ENCODE results near the gene ALOX15B. TPM values are rescaled to one million over a fixed set of nuclear protein-coding genes. Genes with fewer than 3 reads are reported as not detected.

The ALOX15B gene
- total and polyA plus RNA-seq, 2 of the 13 experiments (the other 11 are each of a cell fraction or from before 2014, with no cell fraction given) = not detected

DNA sequence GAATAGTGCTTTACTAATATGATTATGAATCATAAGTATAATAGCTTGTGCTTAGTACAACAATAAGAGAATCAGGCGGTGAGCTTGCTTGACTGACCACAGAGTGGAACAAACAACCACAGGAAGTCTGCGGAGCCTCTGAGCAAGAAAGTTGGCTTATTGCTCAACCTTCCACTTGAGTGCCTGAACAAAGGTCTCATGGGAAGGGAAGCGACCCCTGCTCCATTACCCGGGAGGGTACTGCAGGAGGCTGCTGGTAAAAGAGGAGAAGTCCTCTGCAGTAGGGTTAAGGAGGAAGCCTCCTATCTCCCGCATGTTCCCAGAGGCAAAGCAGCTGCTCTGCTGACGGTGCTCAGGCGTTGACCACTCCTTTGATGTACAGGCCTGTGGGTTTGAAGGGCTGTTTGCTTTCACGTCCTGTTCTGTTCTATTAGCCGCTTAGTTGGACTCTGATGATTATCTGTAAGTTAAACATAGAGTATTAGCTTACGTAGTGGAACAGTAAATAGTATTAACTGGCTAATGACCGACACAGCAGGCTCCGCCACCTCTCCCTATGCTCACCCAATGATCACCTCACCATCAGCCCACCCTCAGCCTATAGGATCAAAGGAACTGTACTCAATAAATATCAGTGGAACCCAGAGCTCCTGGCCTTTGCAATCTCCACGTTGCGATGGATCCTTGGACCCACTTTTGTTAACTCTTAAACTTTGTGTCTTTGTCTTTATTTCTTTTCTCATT, 17.5 kb downstream of the ALOX15B start (continued):
- TF ChIP-seq ISL2 (CRISPR knock-in tag; IDR thresholded peaks at IDR 0.05) = peak; percentile 90; the same call in 1 of the 2 replicates
- TF ChIP-seq ZBTB49 (CRISPR knock-in tag; IDR thresholded peaks at IDR 0.05; ENCODE audit: borderline replicate concordance) = no peak
- TF ChIP-seq POLR2AphosphoS2 (IDR thresholded peaks at IDR 0.05; ENCODE audit: low read depth, low read length) = peak; percentile 79; the same call in 1 of the 2 replicates
- TF ChIP-seq RAD51 (IDR thresholded peaks at IDR 0.05; ENCODE audit: borderline replicate concordance) = no peak
- TF ChIP-seq, protein P1, sequence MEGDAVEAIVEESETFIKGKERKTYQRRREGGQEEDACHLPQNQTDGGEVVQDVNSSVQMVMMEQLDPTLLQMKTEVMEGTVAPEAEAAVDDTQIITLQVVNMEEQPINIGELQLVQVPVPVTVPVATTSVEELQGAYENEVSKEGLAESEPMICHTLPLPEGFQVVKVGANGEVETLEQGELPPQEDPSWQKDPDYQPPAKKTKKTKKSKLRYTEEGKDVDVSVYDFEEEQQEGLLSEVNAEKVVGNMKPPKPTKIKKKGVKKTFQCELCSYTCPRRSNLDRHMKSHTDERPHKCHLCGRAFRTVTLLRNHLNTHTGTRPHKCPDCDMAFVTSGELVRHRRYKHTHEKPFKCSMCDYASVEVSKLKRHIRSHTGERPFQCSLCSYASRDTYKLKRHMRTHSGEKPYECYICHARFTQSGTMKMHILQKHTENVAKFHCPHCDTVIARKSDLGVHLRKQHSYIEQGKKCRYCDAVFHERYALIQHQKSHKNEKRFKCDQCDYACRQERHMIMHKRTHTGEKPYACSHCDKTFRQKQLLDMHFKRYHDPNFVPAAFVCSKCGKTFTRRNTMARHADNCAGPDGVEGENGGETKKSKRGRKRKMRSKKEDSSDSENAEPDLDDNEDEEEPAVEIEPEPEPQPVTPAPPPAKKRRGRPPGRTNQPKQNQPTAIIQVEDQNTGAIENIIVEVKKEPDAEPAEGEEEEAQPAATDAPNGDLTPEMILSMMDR (CRISPR knock-in tag; IDR thresholded peaks at IDR 0.05) = no peak
- peak; percentile 66 for TF ChIP-seq TBL1XR1 (IDR thresholded peaks at IDR 0.05; ENCODE audit: borderline replicate concordance, low read length, partially characterized antibody)
- TF ChIP-seq IRF2 (CRISPR knock-in tag; IDR thresholded peaks at IDR 0.05) = 0 out of 2 replicates have a peak, but pooled peaks have one; percentile 20
- TF ChIP-seq ZNF12 (CRISPR knock-in tag; IDR thresholded peaks at IDR 0.05) = 0 out of 2 replicates have a peak, but pooled peaks have one; percentile 16
- peak; percentile 63; the same call in 1 of the 2 replicates for TF ChIP-seq ZNF788 (CRISPR knock-in tag; IDR thresholded peaks at IDR 0.05; ENCODE audit: borderline replicate concordance)
- TF ChIP-seq FOSL2 (CRISPR knock-in tag; IDR thresholded peaks at IDR 0.05) = peak; percentile 66
- TF ChIP-seq ZNF512B (CRISPR knock-in tag; IDR thresholded peaks at IDR 0.05; ENCODE audit: borderline replicate concordance) = no peak
- peak; percentile 67; the same call in 1 of the 2 replicates for TF ChIP-seq MEIS2 (CRISPR knock-in tag; IDR thresholded peaks at IDR 0.05)
- peak; percentile 92 for TF ChIP-seq ZNF652 (CRISPR knock-in tag; IDR thresholded peaks at IDR 0.05; ENCODE audit: borderline replicate concordance, low read depth)
- TF ChIP-seq GPN1 (CRISPR knock-in tag; IDR thresholded peaks at IDR 0.05; ENCODE audit: borderline replicate concordance) = no peak
- TF ChIP-seq, protein P2, sequence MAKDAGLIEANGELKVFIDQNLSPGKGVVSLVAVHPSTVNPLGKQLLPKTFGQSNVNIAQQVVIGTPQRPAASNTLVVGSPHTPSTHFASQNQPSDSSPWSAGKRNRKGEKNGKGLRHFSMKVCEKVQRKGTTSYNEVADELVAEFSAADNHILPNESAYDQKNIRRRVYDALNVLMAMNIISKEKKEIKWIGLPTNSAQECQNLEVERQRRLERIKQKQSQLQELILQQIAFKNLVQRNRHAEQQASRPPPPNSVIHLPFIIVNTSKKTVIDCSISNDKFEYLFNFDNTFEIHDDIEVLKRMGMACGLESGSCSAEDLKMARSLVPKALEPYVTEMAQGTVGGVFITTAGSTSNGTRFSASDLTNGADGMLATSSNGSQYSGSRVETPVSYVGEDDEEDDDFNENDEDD (CRISPR knock-in tag; IDR thresholded peaks at IDR 0.05; ENCODE audit: borderline replicate concordance) = peak; percentile 36; the same call in 1 of the 2 replicates
- peak; percentile 42 for TF ChIP-seq DMAP1 (CRISPR knock-in tag; IDR thresholded peaks at IDR 0.05)
- TF ChIP-seq SRSF9 (IDR thresholded peaks at IDR 0.05; ENCODE audit: borderline replicate concordance, insufficient read depth, low read depth, low read length, poor library complexity, severe bottlenecking) = no peak
- peak; percentile 61 for TF ChIP-seq KDM6A (CRISPR knock-in tag; IDR thresholded peaks at IDR 0.05; ENCODE audit: low read depth)
- TF ChIP-seq CREB1 (IDR thresholded peaks at IDR 0.05) = peak; percentile 78
- TF ChIP-seq CREB1 (CRISPR knock-in tag; IDR thresholded peaks at IDR 0.05) = peak; percentile 93
- peak; percentile 79; the same call in 1 of the 2 replicates for TF ChIP-seq NR2F2 (IDR thresholded peaks at IDR 0.05; ENCODE audit: borderline replicate concordance, low read depth)
- TF ChIP-seq ZNF30 (CRISPR knock-in tag; IDR thresholded peaks at IDR 0.05) = no peak
